Right lobe of liver (tissue), 4 donors: ENCODE measurements around the gene ERC2.

Source experiments
- CTCF ChIP-seq, 4 donors: fragments of 200-600 bp in 3 of 4; fragments of 450-650 bp in 1 of 4; IDR thresholded peaks; one replicate each; pipeline versions ENCODE4 v1.5.1 to v1.8.0; 2016 to 2022; ENCODE audit warnings: antibody characterized with exemption in 4 of 4, mild to moderate bottlenecking in 2 of 4
- POLR2A ChIP-seq: fragments of 450-650 bp; IDR thresholded peaks from one replicate; pipeline ENCODE4 v1.6.1; 2017; ENCODE audit warnings: antibody characterized with exemption, mild to moderate bottlenecking
- donor health status: DM: no; HTN: no; CAD: no.
- donor health status: DM: no; HTN: no; CAD: no.
- donor health status: DM: no; HTN: yes; CAD: no.

GRCh38 chr3:56107157-56107556 lies 361.1 kb downstream of the ERC2 start:
- TF ChIP-seq CTCF (IDR thresholded peaks at IDR 0.05) (no peak), POLR2A (no peak)
